Frontal cortex (tissue), 4 donors: ENCODE measurements around the gene GSN. TPM values are rescaled to one million over a fixed set of nuclear protein-coding genes. Genes with fewer than 3 reads are reported as not detected.

Experiments
- DNase-seq, 2 donors: peaks; one replicate each; pipeline ENCODE4 v3.0.0; 2012; ENCODE audit warnings: low spot score in 2 of 2
- FAIRE-seq: peaks from 2 replicates; lab custom pipeline; 2012; peaks lifted over from hg19 to GRCh38; lab: Jason Lieb, UNC
- total RNA-seq: library from RNA; depleted of rRNA; stranded (reverse); fragments of >200 nt; gene quantifications from one replicate; pipeline ENCODE4 v1.2.3, GENCODE V29; 2014
- donor health status: control.
- donor health status: control.
- donor health status: control.

GSN gene
- total RNA-seq, 1 donor from 2014 or later = 24.5 TPM

DNA sequence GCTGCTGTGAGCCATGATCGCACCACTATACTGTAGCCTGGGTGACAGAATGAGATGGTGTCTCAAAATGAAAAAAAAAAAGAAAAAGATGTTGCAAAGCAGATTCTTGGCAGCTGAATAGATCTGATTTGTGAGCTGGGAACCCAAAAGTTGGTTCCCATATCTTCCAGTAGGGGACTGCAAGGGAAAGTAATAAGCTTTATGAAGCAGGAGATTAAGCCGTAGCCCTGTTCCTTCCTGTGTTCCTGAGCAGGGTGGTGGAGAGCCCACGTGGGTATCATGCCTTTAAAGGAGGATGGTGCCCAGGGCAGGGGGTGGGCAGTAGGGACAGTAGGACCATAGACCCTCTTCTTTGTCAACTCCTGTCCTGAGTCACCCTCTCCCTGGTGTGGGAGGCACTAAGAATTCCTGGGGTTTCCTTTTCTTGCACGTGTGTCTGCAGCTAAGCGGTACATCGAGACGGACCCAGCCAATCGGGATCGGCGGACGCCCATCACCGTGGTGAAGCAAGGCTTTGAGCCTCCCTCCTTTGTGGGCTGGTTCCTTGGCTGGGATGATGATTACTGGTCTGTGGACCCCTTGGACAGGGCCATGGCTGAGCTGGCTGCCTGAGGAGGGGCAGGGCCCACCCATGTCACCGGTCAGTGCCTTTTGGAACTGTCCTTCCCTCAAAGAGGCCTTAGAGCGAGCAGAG lies 64.2 kb downstream of the GSN start:
- DNase-seq (no peak), FAIRE-seq (no peak)

DNA sequence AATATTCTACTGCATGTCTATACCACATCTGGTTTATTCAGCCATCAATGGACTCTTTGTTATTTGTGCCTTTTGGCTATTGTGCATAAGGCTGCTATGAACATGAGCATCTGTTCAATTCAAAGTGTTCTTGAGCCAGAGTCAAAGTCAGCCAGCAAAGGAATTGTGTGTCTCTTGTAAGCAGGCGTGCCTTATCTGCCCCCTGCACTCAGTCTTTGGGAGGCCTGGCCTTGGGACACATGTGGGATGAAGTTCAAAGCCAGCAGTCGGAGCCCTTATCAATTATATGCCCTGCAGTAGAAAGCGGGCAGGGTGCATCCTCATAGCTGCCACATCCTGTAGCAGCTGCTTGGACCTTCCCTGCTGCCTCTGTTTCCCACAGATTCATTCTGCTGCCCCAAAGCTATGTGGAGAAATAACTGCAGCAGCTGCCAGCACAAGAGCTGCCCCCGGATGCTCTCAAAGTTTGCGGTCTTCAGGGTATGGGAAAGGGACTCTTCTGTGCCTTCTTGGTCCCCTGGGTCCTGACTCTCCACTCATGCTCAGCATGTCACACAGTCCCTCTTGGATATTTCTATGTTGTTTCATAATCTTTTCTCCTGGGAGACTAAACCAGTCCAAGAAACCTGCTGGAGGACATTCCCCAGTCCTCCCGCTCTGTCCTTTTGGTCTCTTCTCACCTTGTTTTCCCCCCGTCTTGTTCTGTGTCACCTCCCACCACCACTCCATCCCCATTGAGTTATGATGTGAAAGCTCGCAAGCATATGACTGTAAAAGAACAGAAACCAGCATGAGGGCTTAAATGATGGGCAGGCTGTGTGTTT lies 66.2 kb downstream of the GSN start:
- no peak for FAIRE-seq
- DNase-seq = no peak

DNA sequence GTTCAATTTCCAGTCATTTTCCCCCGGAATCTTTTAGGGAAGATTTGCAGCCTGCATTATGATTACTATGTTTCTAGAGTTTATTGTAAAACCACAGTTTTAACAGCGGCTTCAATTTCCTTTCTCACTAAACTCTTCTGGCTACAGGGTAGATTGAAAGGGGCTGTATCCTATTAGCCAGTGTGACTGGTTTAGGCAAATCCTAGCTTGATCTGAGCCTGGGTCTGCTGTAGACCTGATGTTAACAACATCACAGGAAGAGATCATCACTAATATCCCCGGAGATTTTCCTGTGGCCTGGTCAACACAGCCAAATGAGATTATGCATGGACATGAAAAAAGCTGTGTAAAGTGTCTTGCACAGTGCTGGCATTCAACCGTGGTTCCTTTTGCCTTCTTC lies 68.7 kb downstream of the GSN start:
- FAIRE-seq = no peak
- no peak for DNase-seq

DNA sequence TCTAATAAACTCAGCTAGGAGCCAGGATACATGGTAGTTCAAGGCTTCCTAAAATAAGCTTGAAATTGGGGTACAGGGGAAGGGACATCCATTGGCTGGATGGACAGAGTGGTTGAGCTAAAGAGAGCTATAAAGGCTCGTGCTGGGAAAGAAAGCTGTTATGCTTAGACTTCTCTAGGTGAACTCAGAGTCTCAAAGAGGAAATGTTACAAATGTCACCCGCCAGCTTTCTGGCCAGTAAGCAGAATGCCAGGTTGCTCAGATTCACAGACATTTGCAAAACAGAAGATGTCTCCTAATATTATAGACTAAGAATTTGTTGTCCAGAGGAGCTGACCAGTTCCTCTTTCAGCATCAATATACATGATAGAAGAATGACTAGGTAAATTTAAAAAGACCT lies 71.5 kb downstream of the GSN start:
- DNase-seq (no peak), FAIRE-seq (no peak)

DNA sequence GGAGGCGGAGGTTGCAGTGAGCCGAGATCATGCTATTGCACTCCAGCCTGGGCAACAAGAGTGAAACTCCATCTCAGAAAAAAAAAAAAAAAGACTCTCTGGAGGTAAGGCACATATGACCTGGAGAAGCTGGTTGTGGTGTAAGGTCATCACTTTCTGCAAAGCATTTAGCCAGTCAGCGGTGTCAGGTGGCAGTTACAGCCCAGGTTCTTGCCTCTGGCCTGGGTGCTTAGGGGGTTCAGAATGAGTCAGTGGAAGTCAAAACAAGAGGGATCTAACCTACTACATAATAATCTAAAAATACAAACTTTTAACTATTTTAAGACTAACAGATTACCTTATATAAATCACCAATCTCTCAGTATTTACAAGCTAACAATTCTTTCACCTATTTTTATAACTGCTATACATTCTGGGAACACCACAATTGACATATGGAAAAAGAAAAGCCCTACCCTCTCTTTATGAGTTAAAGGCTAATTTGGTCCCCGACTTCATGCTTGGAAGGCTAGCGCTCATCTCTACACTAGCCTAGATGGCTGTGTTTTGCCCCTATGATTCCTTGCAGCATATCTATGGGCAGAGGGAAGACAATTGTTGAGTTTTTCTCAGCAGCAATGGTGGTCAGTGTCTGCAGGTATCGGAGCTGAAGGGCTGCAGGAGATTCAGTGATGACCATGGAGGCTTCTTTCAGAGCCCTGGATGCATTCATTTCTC lies 72.9 kb downstream of the GSN start:
- DNase-seq = no peak
- FAIRE-seq = no peak

DNA sequence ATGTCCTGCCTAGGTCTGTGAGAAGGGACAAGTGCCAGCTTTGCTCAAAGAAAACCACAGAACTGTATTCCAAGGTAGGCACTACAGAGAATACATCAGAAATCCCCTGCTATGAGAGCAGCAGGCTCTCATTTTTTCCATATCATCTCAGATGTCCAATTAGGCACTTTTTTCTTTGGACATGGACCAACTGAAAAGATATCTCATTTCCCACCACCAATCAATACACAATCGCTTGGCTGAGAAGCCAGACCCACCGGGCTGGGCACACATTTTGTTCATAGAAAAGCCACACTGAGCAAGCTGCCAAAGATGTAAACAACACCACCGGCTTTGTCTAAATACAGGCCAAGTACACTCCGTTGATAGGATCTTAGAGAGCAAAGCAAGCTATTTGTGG lies 76.2 kb downstream of the GSN start:
- no peak for DNase-seq
- no peak for FAIRE-seq

DNA sequence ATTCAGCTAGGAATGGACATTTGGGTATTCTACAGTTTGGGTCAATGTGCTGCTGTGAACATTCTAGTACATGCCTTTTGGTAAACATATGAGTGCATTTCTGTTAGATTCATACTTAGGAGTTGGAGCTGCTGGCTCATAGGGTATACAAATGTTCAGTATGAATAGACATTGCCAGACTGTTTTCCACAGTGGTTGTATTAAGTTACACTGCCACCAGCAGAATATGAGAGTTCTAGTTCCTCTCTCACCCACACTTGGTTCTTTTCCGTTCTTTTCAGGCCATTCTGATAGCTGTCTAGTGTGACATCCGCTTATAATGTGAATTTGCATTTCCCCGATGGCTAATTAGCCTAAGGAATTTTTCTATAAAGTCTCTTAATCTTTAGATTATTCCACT lies 77.1 kb downstream of the GSN start:
- FAIRE-seq (no peak), DNase-seq (no peak)

DNA sequence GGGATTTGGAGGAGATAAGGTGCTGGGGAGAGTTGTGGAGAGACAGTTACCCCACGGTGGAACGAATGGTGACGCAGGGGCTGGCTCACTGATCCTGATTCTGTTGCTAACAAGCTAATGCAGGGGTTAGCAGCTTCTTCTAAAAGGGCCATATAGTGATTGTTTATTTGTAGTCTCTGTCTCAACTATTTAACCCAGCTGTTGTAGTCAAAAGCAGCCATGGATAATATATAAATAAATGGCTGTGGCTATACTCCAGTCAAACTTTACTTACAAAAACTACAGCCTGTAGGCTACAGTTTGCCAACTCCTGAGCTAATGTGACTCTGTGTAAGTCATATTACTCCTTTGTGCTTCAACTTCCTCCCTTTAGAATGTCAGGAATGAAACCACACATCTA lies 80.3 kb downstream of the GSN start:
- no peak for FAIRE-seq

DNA sequence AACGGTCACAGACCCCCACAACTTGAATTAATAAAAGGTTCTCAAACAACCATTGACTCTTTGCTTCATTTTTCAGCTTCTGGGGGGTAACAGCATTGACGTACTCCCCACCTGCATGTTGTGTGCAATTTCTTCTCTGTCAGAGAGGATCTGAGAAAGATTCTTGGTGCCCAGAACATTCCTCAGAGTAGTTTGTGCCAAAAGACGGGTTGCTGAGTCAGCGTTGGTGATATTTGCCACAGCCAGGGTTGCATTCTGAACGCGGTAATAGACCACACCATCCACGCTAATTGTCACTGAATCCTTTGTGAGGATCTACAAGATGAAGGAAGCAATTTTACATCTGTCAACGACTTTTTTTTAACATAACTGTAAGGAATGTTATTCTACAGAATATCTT lies 81.0 kb downstream of the GSN start:
- FAIRE-seq (no peak), DNase-seq (no peak)

More for the DNA sequence above, 80.3 kb downstream of the GSN start:
- DNase-seq = no peak

DNA sequence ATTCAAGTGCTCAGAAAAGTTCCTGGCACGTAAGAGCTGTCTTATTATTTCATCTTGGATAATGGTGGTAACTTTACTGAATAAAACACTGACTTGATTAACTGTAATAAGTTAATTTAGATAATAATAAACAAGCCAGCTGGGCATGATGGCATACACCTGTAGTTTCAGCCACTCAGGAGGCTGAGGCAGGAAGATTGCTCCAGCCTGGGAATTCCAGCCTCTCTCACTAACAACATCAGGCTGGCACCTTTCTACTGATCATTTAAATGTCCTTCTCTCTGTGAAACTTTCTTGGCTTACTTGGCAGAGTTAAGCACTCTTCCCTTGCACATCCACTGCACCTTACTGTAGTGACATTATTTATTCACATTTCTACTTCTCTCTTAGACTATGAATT lies 82.1 kb downstream of the GSN start:
- DNase-seq (no peak), FAIRE-seq (no peak)

DNA sequence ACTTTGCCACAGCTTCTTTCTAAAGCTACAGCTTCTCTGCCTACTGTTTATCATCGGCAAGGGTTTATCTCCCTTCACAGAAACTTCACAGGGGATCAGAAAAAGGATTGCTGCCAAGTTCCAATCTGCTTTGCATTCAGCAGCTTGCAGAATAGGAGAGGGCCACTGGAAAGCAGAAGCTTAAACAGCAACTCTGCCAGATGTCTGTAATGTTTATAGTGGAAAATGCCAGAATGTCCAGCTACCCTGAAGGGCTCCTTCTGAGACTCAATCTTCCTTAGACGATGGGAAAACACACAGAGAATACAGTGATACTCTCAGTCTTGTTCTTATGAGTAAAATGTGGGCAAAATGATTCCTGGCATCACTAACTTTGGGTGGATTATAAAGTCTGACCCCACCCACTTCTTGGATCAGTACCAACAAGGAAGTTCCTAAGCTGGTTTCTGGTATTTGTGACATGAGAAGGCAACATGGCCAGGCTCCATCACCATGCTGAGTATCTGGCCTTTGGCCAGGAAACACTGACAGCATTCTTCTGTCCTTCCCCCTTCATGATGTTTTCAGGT lies 83.1 kb downstream of the GSN start:
- DNase-seq = no peak
- FAIRE-seq = no peak

DNA sequence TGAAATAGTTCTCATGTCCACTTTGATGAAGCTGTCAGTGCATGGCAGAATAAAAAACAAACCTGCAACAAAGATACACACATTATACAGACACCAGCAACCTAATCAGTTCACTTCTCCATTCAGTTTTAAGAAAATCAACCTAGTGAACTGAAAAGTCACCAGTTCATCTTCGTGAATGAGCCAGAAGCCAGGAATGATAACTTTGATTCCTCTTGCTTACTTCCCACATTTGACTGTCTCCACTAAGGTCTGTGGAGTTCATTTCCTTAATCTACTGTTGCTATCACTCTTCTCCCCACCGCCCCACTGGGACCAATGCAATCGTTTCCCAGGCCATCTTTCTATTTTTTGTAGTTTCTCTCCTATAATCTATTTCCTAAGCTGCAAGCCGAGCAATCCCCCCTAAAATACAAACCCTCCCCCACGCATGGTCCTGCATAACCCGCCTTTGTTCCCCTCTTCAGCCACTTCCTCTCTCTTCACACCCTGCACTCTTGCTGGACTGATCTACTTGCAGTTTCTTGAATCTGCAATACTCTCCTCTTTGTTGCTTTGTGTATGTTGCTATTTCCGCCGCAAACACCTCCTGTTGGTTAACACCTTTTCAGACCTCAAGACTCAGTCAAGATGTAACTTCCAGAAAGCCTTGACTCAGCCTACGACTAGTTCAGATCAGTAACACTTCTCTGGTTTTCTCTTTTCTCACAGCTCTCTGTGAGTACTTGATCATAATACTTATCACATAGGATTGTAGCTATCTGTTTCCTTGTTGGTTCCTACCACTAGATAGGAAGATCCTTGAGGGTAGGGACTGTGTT lies 85.5 kb downstream of the GSN start:
- DNase-seq = no peak
- no peak for FAIRE-seq

DNA sequence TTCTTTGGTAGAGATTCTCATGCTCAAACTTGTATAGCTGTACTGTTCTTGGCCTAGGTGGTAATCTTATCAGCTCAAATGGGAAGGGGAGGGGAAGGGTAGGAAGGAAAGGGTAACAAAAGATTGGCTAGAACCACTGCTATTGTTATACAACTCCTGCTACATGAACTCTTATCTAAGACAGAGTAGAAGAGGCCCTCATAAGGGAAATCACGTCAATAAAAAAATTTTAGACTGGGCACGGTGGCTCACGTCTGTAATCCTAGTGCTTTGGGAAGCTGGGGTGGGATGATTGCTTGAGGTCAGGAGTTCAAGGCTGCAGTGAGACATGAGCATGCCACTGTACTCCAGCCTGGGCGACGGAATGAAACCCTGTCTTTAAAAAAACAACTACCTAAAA lies 86.2 kb downstream of the GSN start:
- no peak for DNase-seq
- no peak for FAIRE-seq

DNA sequence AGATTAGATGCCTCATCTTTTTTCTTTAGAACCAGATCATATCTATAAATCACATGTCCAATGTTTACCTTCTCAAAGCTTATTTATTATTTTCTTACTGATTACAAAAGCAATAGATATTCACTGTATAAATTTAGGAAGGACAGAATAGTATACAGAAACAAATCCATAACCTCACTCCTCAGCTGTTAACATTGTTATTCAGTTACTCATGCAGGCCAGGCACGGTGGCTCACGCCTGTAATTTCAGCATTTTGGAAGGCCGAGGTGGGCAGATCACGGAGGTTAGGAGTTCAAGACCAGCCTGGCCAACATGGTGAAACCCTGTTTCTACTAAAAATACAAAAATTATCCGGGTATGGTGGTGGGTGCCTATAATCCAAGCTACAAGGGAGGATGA lies 86.8 kb downstream of the GSN start:
- FAIRE-seq = no peak
- DNase-seq = no peak

DNA sequence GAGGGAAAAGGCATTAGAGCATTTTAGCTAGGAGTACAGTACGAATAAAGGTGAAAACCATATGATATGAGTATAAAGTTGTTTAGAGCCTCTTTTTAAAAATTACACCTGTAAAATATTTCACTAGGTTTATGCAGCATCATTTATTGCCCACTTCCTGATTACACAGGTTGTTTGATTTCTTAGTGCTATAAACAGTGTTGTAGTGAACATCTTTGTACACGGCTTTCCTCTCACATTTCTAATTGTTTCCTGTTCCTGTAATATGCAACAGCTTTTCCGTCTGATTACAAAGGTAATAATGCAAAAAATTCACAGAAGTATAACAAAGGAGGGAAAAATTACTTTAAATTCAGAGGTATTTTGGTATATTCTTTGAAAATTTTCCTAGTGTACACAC lies 89.0 kb downstream of the GSN start:
- no peak for DNase-seq
- FAIRE-seq = no peak

DNA sequence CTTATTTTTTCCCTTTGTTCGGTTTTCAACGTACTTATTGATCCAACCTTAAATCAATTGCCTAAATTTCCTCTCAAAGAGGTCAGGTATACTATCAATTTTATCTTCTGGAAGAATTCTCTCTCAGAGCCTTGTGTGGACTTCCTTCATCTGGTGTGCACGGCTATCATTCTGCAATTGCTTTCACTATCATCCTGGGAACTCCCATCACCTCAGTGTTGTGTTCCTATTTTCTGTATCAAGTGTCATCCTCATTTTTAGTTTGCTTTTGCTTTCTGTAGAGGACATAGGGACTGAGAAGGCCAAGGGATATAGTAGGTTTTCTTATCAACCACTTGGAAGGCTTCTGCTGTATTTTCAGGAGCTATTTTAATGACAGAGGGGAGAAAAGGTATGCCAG lies 90.8 kb downstream of the GSN start:
- no peak for FAIRE-seq
- DNase-seq = no peak

DNA sequence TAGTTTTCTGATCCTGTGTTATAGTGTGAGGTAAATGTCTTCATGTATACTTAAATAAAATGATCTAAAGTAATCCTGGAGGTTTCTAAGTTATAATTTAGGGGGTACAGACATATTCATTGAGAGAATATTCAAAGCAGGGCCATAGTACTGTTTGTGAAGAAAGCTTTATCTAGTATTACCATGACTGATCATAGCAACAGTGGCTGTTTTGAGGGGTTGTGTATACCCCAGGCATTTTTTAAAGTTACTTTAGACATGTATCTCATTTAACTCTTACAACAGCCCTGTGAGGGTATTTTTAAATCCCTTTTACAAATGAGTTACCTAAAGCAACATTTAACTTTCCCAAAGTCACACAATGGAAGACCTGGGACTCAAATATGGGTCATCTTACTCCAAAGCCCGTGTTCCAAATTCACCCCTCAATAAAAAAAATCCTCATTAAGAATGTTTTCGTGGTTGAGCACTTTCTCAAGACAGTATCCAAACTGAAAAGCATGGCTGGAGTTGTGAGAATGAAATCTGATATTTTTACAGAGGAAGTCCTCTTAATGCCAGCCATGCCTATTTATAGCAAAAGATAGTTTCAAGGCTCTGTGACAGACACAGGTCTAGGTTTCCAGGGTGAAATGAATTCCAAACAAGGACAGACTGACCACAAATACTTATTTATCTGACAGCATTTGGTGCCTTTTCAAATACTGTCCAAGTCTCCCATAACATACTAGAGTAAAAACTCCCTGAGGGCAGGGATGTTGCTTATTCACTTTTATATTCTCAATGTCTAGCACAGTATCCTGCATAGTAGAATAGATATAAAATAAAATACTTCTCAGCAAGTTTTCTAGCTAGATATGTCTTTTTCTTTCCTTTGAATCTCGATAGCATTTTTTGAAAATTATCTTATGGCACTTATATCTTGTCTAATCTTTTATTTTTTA lies 91.7 kb downstream of the GSN start:
- DNase-seq (no peak), FAIRE-seq (no peak)

DNA sequence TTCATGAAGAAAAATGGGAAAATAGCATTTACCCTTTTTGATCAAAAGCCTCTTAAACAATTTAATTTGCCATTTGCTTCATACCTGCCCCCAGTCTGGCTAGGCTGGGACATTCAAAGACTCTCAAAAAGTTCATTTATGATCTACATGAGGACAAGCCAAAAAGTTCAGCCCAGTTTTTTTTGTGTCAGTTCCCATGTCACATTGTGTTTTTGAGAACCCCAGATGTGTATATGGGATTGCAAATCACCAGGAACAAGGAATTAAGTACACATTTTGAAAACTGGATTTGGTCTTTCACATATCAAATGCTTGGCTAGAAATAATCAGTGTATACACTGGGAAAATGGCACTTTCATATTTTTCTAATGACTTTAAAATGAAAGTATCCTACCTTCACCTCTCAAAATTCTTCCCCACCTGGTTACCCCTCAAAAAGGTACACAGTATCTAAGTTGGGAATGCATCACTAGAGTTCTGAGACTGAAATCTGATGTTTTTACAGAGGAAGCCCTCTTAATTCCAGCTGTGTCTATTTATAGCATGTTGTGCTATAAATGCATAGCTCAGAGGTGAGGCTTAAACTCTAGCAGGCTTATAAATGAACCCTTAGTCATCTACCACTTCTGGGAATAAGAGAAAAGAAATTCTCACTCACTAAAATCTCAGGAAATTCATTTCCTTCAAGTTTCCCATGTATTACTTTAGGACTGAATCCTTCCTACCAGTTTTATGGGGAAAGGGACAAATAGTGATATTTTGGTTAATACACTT lies 92.8 kb downstream of the GSN start:
- DNase-seq = no peak
- FAIRE-seq = no peak
